ENCODE data around the gene RAB11A. TPM values are rescaled to one million over a fixed set of nuclear protein-coding genes. Genes with fewer than 3 reads are reported as not detected.
"Not testable (repeated sequence)": the region's sequence is repeated elsewhere in the genome, so short reads cannot be mapped to it uniquely, and the experiment has no call there.

The RAB11A gene
- total RNA-seq, 1 experiment from 2014 or later: 232 TPM

DNA sequence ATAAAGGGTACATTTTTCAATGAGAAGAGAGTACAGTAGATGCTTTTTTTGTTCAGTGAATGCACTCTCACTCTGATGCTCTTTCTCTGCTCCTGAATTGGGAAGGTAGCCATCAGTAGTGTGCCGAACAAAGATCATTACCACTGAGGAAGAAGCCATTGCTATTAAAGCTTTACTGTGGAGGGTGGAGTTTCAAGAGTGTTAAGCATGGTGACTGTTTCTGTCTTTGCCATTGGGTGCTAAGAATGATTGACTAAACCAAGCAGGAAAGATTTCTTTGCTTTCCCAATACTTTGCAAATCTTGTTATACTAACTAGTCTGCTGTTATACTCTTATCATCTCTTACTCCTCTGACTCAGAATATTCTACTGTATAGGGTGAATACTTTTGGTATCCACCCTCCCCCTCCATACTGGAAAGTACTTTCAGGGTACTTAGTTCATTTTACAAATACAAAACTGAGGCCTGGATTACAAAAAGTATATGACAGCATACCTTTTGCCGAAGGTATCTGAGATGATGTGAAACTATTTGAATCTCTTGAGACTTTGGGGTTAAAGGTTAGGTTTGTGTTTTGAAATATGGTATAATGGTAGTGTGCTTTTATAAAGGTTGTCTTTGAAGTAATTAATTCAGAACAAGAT lies 1.7 kb downstream of the RAB11A start:
- Histone ChIP-seq H3K27me3 (replicated peaks; ENCODE audit: control insufficient read depth, insufficient read depth, low read length) (no peaks in the 10 kb centered on the region), H3K9me3 (no peaks in the 10 kb centered on the region), H3K36me3 (ENCODE audit: control insufficient read depth, insufficient read depth, low read length) (no peaks in the 10 kb centered on the region), H3K4me3 (ENCODE audit: low read depth, low read length) (peak overlapping the region; percentile 96), H3K4me1 (no peaks in the 10 kb centered on the region)
- peaks cover 34% of the 10 kb centered on the region for H3K36me3 Mint-ChIP-seq (ENCODE audit: insufficient read depth, unreplicated experiment)
- CTCF ChIA-PET: interaction anchor here (1.2 to 2.6 kb wide), 3 partner anchors 31 to 275 kb away, joined by 3 to 9 read pairs (median 4); no protein-coding TSS in a partner anchor
- H3K9me3 Mint-ChIP-seq (ENCODE audit: unreplicated experiment): no peaks in the 10 kb centered on the region
- peak overlapping the region; percentile 97 for H3K27ac Mint-ChIP-seq (ENCODE audit: unreplicated experiment)
- TSS peak; percentile 31 for BruUV-seq (replicated peaks)
- intact Hi-C loops (cut with micrococcal nuclease; ENCODE audit: unreplicated experiment): loop anchor here (1.0 kb wide), 1 partner anchor 35 kb away; no protein-coding TSS in a partner anchor
- TF ChIP-seq, protein P1, sequence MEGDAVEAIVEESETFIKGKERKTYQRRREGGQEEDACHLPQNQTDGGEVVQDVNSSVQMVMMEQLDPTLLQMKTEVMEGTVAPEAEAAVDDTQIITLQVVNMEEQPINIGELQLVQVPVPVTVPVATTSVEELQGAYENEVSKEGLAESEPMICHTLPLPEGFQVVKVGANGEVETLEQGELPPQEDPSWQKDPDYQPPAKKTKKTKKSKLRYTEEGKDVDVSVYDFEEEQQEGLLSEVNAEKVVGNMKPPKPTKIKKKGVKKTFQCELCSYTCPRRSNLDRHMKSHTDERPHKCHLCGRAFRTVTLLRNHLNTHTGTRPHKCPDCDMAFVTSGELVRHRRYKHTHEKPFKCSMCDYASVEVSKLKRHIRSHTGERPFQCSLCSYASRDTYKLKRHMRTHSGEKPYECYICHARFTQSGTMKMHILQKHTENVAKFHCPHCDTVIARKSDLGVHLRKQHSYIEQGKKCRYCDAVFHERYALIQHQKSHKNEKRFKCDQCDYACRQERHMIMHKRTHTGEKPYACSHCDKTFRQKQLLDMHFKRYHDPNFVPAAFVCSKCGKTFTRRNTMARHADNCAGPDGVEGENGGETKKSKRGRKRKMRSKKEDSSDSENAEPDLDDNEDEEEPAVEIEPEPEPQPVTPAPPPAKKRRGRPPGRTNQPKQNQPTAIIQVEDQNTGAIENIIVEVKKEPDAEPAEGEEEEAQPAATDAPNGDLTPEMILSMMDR (IDR thresholded peaks at IDR 0.05; ENCODE audit: insufficient read depth in 1 of 2, low read depth in 1 of 2, low read length in 1 of 2, severe bottlenecking in 1 of 2, unreplicated experiment in 1 of 2): no peak
- POLR2A ChIA-PET: interaction anchor here (1.1 to 2.8 kb wide), 4 partner anchors 31 to 260 kb away, joined by 5 to 29 read pairs (median 11); partner anchors contain the start of genes DENND4A and INTS14
- H3K27me3 Mint-ChIP-seq (ENCODE audit: insufficient read depth, unreplicated experiment): peaks cover 3% of the 10 kb centered on the region
- peak in 1 of 2 experiments; percentile 42 for DNase-seq
- peak overlapping the region; percentile 98 for H3K4me3 Mint-ChIP-seq (ENCODE audit: unreplicated experiment)
- peaks cover 10% of the 10 kb centered on the region for H3K4me1 Mint-ChIP-seq (ENCODE audit: low read depth, unreplicated experiment)

DNA sequence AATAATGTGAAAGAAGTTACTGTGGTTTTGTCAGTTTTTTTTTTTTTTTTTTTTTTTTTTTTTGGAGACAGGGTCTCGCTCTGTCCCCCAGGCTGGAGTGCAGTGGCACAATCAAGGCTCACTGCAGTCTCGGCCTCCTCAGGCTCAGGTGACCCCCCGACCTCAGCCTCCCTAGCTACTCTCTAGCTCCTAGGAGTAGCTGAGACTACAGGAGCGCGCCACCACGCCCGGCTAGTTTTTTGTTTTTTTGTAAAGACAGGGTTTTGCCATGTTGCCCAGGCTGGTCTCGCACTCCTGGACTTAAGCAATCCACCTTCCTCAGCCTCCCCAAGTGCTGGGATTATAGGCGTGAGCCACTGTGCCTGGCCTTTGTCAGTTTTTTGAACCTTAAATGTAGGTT lies 2.6 kb downstream of the RAB11A start:
- H3K4me3 ChIP-seq (ENCODE audit: low read depth, low read length); H3K36me3 ChIP-seq (ENCODE audit: control insufficient read depth, insufficient read depth, low read length); H3K27ac Mint-ChIP-seq (ENCODE audit: unreplicated experiment); H3K4me3 Mint-ChIP-seq (ENCODE audit: unreplicated experiment); H3K9me3 ChIP-seq; POLR2A ChIA-PET; DNase-seq; intact Hi-C loops (cut with micrococcal nuclease; ENCODE audit: unreplicated experiment); H3K9me3 Mint-ChIP-seq (ENCODE audit: unreplicated experiment); H3K27me3 ChIP-seq (replicated peaks; ENCODE audit: control insufficient read depth, insufficient read depth, low read length); H3K27me3 Mint-ChIP-seq (ENCODE audit: insufficient read depth, unreplicated experiment); BruUV-seq (replicated peaks); H3K4me1 ChIP-seq: not testable (repeated sequence)
- peaks cover 10% of the 10 kb centered on the region for H3K4me1 Mint-ChIP-seq (ENCODE audit: low read depth, unreplicated experiment)
- H3K36me3 Mint-ChIP-seq (ENCODE audit: insufficient read depth, unreplicated experiment): peaks cover 34% of the 10 kb centered on the region
- CTCF ChIA-PET: interaction anchor here (0.6 kb wide), 1 partner anchor 34 kb away, joined by 3 read pairs; no protein-coding TSS in a partner anchor

DNA sequence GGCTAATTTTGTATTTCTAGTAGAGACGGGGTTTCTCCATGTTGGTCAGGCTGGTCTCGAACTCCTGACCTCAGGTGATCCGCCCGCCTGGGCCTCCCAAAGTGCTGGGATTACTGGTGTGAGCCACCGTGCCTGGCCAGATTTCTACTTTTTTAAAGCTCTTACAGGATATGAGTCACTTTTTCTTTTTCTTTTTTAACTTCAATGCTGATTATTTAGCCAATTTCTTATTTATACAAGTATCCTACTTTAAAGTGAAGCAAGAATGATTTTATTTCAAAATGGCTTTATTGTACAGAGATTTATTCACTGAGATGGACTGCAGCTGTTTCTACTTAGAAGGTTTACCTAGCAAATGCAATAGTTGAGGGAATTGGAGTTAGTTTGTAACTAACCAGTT lies 3.3 kb downstream of the RAB11A start:
- CTCF ChIA-PET; H3K4me3 Mint-ChIP-seq (ENCODE audit: unreplicated experiment); DNase-seq; H3K4me1 ChIP-seq; POLR2A ChIA-PET; H3K36me3 ChIP-seq (ENCODE audit: control insufficient read depth, insufficient read depth, low read length); H3K9me3 ChIP-seq; H3K27ac Mint-ChIP-seq (ENCODE audit: unreplicated experiment); BruUV-seq (replicated peaks); H3K4me3 ChIP-seq (ENCODE audit: low read depth, low read length); H3K27me3 Mint-ChIP-seq (ENCODE audit: insufficient read depth, unreplicated experiment); H3K9me3 Mint-ChIP-seq (ENCODE audit: unreplicated experiment); H3K27me3 ChIP-seq (replicated peaks; ENCODE audit: control insufficient read depth, insufficient read depth, low read length); intact Hi-C loops (cut with micrococcal nuclease; ENCODE audit: unreplicated experiment): not testable (repeated sequence)
- Mint-ChIP-seq H3K4me1 (ENCODE audit: low read depth, unreplicated experiment) (peaks cover 10% of the 10 kb centered on the region), H3K36me3 (ENCODE audit: insufficient read depth, unreplicated experiment) (peaks cover 37% of the 10 kb centered on the region)

DNA sequence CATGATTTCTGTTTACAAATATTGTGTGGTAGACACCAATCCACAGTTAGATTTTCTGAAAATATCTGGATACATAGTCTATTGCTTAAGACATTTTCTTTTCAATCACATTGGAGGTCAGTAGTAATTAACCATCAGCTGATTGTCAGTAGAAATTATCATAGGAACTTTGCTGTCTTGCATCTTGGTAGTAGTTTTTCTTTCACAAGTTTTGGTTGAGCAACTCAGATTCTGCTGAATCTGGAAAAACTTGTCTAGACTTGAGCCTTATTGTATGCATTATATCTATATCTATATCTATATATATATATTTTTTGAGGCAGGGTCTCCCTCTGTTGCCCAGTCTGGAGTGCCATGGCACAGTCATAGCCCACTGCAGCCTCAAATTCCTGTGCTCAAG lies 4.0 kb downstream of the RAB11A start:
- TF ChIP-seq, protein P1 (IDR thresholded peaks at IDR 0.05; ENCODE audit: insufficient read depth in 1 of 2, low read depth in 1 of 2, low read length in 1 of 2, severe bottlenecking in 1 of 2, unreplicated experiment in 1 of 2): no peak
- POLR2A ChIA-PET: no interaction called here
- Histone ChIP-seq H3K9me3 (no peaks in the 10 kb centered on the region), H3K36me3 (ENCODE audit: control insufficient read depth, insufficient read depth, low read length) (no peaks in the 10 kb centered on the region; the same call in 1 of the 2 replicates), H3K4me1 (no peaks in the 10 kb centered on the region), H3K4me3 (ENCODE audit: low read depth, low read length) (no peak overlapping the region), H3K27me3 (replicated peaks; ENCODE audit: control insufficient read depth, insufficient read depth, low read length) (no peaks in the 10 kb centered on the region)
- CTCF ChIA-PET: no interaction called here
- Mint-ChIP-seq H3K4me3 (ENCODE audit: unreplicated experiment) (no peak overlapping the region), H3K27me3 (ENCODE audit: insufficient read depth, unreplicated experiment) (peaks cover 3% of the 10 kb centered on the region), H3K27ac (ENCODE audit: unreplicated experiment) (no peak overlapping the region), H3K36me3 (ENCODE audit: insufficient read depth, unreplicated experiment) (peaks cover 42% of the 10 kb centered on the region), H3K4me1 (ENCODE audit: low read depth, unreplicated experiment) (peaks cover 9% of the 10 kb centered on the region), H3K9me3 (ENCODE audit: unreplicated experiment) (no peaks in the 10 kb centered on the region)
- DNase-seq: no peak
- BruUV-seq (replicated peaks): no TSS peak
- intact Hi-C loops (cut with micrococcal nuclease; ENCODE audit: unreplicated experiment): no loop called here
